HEK293T (cell line): ENCODE results near the gene CIDEC.
"Not testable (repeated sequence)": the region's sequence is repeated elsewhere in the genome, so short reads cannot be mapped to it uniquely, and the experiment has no call there.

Experiments used
- CTCF ChIA-PET: fragments of 350-600 bp; formaldehyde crosslinking; extraction: SDS; loops from one replicate; lab custom pipeline; 2021; ENCODE audit warnings: antibody characterized with exemption, inconsistent platforms; lab: Yijun Ruan, JAX
- POLR2A ChIA-PET: fragments of 350-600 bp; formaldehyde crosslinking; extraction: SDS; loops from one replicate; lab custom pipeline; 2020; ENCODE audit warnings: antibody characterized with exemption, inconsistent platforms; lab: Yijun Ruan, JAX
- DNase-seq: peaks from one replicate; pipeline ENCODE4 v3.0.0; 2012; ENCODE audit warnings: mixed read lengths; ENCODE audit errors: extremely low spot score
- ARNT ChIP-seq: fragments of 450-650 bp; IDR thresholded peaks from 2 replicates; pipeline ENCODE4 v1.6.1; 2017; ENCODE audit warnings: mild to moderate bottlenecking
- BHLHE40 ChIP-seq: fragments of 450-650 bp; IDR thresholded peaks from 2 replicates; pipeline ENCODE4 v1.6.1; 2016; ENCODE audit warnings: mild to moderate bottlenecking, moderate library complexity, borderline replicate concordance
- CTBP1 ChIP-seq: fragments of 450-650 bp; IDR thresholded peaks from 2 replicates; pipeline ENCODE4 v1.6.1; 2016; ENCODE audit warnings: borderline replicate concordance
- ELF4 ChIP-seq: fragments of 450-650 bp; IDR thresholded peaks from 2 replicates; pipeline ENCODE4 v1.6.1; 2017; ENCODE audit warnings: antibody characterized with exemption
- FOXA1 ChIP-seq: fragments of 450-650 bp; IDR thresholded peaks from 2 replicates; pipeline ENCODE4 v1.6.1; 2016; ENCODE audit warnings: mild to moderate bottlenecking
- FOXK2 ChIP-seq: fragments of 450-650 bp; IDR thresholded peaks from 2 replicates; pipeline ENCODE4 v1.6.1; 2016; ENCODE audit warnings: mild to moderate bottlenecking
- FOXM1 ChIP-seq: fragments of 450-650 bp; IDR thresholded peaks from 2 replicates; pipeline ENCODE4 v1.6.1; 2017; ENCODE audit warnings: mild to moderate bottlenecking, borderline replicate concordance
- HDGF ChIP-seq: fragments of 450-650 bp; IDR thresholded peaks from 2 replicates; pipeline ENCODE4 v1.6.1; 2017; ENCODE audit warnings: antibody characterized with exemption, borderline replicate concordance
- L3MBTL2 ChIP-seq: fragments of 450-650 bp; conservative IDR thresholded peaks from 2 replicates; pipeline ENCODE4 v1.6.1; 2016; ENCODE audit warnings: mild to moderate bottlenecking
- LEF1 ChIP-seq: fragments of 450-650 bp; IDR thresholded peaks from 2 replicates; pipeline ENCODE4 v1.6.1; 2017; ENCODE audit warnings: mild to moderate bottlenecking, borderline replicate concordance
- NFRKB ChIP-seq: fragments of 450-650 bp; IDR thresholded peaks from 2 replicates; pipeline ENCODE4 v1.6.1; 2016; ENCODE audit warnings: mild to moderate bottlenecking, moderate library complexity
- SP1 ChIP-seq: fragments of 450-650 bp; IDR thresholded peaks from 2 replicates; pipeline ENCODE4 v1.6.1; 2017
- SUZ12 ChIP-seq: fragments of 450-650 bp; IDR thresholded peaks from 2 replicates; pipeline ENCODE4 v1.6.1; 2016; ENCODE audit warnings: mild to moderate bottlenecking
- TARDBP ChIP-seq: fragments of 450-650 bp; IDR thresholded peaks from 2 replicates; pipeline ENCODE4 v1.6.1; 2016
- ZNF384 ChIP-seq: fragments of 450-650 bp; IDR thresholded peaks from 2 replicates; pipeline ENCODE4 v1.6.1; 2016
- TF ChIP-seq, protein P1 (sequence below): fragments of 450-650 bp; IDR thresholded peaks from 2 replicates; pipeline ENCODE4 v1.6.1; 2016

The CIDEC gene

DNA sequence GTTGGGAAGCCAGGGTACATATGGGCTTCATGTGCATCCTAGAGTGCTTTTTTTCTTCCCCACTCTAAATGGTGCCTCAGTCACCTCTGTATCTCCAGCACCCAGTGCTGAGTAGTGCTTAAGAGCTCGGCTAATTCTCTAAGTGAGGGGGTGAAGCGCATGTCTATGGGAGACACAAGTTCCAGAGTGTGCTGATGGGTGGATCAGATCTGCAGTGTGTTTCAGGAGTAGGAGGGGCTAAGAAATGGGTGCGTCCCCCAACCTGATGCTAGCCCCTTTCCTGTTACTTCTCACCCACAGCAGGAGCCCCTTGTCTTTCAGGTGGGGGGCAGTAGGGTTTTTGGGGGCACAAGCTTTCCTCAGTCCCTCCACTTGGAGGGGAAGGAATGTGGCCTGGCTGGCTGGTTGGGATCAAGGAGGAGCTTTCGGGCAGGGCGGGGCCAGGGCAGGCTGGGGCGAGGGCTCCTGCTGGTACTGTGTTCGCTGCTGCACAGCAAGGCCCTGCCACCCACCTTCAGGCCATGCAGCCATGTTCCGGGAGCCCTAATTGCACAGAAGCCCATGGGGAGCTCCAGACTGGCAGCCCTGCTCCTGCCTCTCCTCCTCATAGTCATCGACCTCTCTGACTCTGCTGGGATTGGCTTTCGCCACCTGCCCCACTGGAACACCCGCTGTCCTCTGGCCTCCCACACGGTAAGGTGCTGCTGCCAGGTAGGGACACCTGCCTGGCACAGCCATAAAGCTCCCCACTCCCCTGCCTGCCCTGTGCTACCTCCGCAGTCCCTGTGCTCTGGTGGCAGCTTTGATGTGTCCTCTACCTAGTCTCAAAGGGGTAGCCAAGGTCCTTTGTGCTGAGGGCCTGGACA lies 22.6 kb upstream of the CIDEC start, which contains the start of gene IL17RE:
TSS of gene IL17RE (plus strand) at position 477 of the 866 bp plus-strand sequence. CDS start at position 562, 85 bp downstream.
- TF ChIP-seq SUZ12 (no peak), FOXA1 (no peak)
- TF ChIP-seq, protein P1, sequence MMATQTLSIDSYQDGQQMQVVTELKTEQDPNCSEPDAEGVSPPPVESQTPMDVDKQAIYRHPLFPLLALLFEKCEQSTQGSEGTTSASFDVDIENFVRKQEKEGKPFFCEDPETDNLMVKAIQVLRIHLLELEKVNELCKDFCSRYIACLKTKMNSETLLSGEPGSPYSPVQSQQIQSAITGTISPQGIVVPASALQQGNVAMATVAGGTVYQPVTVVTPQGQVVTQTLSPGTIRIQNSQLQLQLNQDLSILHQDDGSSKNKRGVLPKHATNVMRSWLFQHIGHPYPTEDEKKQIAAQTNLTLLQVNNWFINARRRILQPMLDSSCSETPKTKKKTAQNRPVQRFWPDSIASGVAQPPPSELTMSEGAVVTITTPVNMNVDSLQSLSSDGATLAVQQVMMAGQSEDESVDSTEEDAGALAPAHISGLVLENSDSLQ = no peak
- POLR2A ChIA-PET = interaction anchor here (0.9 to 1.6 kb wide), 5 partner anchors 9 to 123 kb away, joined by 3 to 6 read pairs (median 3); partner anchors contain the start of gene CRELD1
- CTCF ChIA-PET = interaction anchor here (0.7 to 1.1 kb wide), 2 partner anchors 11 to 30 kb away, joined by 3 read pairs; no protein-coding TSS in a partner anchor
- DNase-seq = no peak

DNA sequence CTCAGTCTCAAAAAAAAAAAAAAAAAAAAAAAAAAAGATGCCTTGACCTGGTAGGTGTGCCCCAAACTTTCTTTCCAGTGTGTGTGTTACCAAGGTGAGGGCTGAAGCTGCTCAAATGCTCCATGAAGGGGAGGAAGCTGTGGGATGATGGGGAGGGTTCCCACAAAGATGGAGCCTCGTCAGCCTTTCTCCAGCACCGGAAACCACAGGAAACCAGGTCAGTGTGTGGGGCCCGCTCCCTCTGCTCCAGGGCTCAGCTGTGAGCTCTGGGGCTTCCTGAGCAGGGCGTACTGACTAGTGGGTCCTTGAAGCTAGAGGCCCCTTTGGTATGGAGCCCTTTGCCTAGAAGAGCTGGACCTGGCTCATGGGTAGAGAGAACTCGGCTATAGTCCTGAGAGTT lies 21.9 kb upstream of the CIDEC start:
- ChIA-PET CTCF (interaction anchor here (1.1 kb wide), 1 partner anchor 30 kb away, joined by 3 read pairs; no protein-coding TSS in a partner anchor), POLR2A (interaction anchor here (1.4 to 1.6 kb wide), 3 partner anchors 9 to 31 kb away, joined by 3 to 6 read pairs (median 6); partner anchors contain the start of gene CRELD1)
- DNase-seq = no peak
- TF ChIP-seq SUZ12 (no peak), SP1 (no peak)

DNA sequence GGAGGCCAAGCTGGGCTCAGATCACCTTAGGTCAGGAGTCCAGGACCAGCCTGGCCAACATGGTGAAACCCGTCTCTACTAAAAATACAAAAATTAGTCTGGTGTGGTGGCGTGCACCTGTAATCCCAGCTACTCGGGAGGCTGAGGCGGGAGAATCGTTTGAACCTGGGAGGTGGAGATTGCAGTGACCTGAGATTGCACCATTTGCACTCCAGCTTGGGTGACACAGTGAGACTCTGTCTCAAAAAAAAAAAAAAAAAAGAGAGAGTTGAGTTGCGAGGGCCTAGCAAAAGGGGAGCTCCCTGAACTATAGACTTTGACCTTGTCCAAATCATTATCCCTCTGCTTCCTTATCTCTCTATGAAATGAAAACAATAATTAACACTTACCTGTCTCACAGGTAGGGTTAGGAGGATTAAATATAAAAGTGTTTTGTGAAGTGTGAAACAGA lies 20.9 kb upstream of the CIDEC start:
- POLR2A ChIA-PET = interaction anchor here (0.7 to 1.4 kb wide), 2 partner anchors 8 to 58 kb away, joined by 3 read pairs; no protein-coding TSS in a partner anchor
- CTCF ChIA-PET, DNase-seq: not testable (repeated sequence)

GRCh38 chr3:9899289-9899791 lies 19.3 kb upstream of the CIDEC start:
- DNase-seq = no peak
- POLR2A ChIA-PET = no interaction called here
- CTCF ChIA-PET = no interaction called here
- no peak for TF ChIP-seq HDGF
- TF ChIP-seq CTBP1 = no peak
- no peak for TF ChIP-seq ZNF384
- no peak for TF ChIP-seq ARNT
- TF ChIP-seq NFRKB = no peak
- no peak for TF ChIP-seq SP1
- TF ChIP-seq BHLHE40 = no peak
- TF ChIP-seq SUZ12 = no peak
- TF ChIP-seq LEF1 = no peak
- TF ChIP-seq TARDBP = no peak
- TF ChIP-seq ELF4 = no peak
- no peak for TF ChIP-seq L3MBTL2
- no peak for TF ChIP-seq FOXK2
- TF ChIP-seq, protein P1 = no peak
- no peak for TF ChIP-seq FOXM1
- TF ChIP-seq FOXA1 = no peak

- ChIA-PET POLR2A (no interaction called here), CTCF (no interaction called here)
- no peak for DNase-seq
- TF ChIP-seq FOXM1 = no peak
- no peak for TF ChIP-seq L3MBTL2
- no peak for TF ChIP-seq HDGF
- no peak for TF ChIP-seq SUZ12
- TF ChIP-seq CTBP1 = no peak
- no peak for TF ChIP-seq LEF1
- TF ChIP-seq NFRKB = no peak
Measured at GRCh38 chr3:9898467-9899241, 18.6 kb upstream of the CIDEC start.

DNA sequence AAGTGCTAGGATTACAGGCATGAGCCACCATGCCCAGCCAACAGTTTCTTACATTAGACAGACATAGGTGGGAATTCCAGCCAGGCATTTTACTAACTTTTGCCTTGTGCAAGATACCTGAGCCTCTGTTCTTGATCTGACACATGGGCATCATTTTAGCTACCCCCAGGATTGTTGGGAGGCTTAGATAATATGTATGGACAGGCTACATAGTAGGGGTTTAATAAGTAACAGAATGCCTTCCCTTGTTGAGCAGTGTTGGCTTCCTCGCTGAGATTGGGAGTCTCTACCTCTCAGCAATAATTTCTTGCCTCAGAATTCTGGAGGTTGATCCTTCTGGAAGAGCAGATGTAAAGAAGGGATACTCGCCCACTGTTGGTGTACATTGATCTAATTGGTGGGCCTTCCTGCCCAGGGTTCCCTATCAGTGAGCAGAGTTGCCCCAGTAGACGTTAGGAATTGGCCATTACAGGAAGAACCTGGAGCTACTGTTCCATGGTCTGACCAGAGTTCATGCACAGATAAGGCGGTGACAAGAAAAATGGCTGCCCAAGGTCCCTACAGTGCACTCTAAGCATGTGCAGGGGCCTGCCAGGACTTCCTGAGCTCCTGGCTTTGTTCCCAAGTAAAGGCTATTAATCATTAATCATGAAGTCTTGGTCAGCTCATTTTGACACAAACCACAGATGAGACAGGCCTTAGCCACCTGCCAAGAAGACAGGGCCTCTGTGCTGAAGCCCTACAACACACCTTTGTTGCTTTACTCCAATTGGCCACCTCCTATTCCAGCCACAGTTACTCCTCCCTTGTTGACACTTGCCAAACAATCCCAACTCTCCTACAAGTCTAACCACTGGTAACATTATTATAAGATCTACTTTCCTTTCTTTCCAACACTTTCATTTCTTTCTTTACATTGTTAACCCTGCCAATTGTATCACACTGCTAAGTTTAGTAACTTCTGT lies 17.6 kb upstream of the CIDEC start:
- no peak for DNase-seq
- CTCF ChIA-PET = no interaction called here
- POLR2A ChIA-PET = interaction anchor here (1.0 kb wide), 1 partner anchor 15 kb away, joined by 3 read pairs; no protein-coding TSS in a partner anchor
- TF ChIP-seq ARNT (no peak), HDGF (no peak), SP1 (no peak), ZNF384 (no peak)

DNA sequence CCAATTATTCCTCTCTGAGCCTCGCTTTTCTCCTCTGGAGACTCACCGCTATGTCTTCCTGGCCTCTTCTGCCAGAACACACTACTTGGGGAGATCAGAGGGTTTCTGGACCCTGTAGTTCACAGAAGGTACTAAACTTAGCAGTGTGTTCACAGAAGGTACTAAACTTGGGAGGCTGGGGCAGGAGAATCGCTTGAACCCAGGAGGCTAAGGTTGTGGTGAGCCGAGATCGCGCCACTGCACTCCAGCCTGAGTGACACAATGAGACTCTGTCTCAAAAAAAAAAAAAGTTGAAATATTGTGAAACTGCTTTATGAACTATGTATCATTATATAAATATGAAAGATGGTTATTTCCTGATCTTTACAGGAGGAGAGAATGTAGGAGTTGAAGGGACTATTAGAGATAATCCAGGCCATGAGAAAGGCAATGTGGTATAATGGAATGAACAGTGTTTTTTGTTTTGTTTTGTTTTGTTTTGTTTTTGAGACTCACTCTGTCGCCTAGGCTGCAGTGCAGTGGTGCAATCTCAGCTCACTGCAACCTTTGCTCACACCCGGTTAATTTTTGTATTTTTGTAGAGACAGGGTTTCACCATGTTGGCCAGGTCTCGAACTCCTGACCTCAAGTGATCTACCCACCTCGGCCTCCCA lies 16.8 kb upstream of the CIDEC start:
- POLR2A ChIA-PET = interaction anchor here (1.0 kb wide), 1 partner anchor 16 kb away, joined by 3 read pairs; no protein-coding TSS in a partner anchor
- DNase-seq, CTCF ChIA-PET: not testable (repeated sequence)

DNA sequence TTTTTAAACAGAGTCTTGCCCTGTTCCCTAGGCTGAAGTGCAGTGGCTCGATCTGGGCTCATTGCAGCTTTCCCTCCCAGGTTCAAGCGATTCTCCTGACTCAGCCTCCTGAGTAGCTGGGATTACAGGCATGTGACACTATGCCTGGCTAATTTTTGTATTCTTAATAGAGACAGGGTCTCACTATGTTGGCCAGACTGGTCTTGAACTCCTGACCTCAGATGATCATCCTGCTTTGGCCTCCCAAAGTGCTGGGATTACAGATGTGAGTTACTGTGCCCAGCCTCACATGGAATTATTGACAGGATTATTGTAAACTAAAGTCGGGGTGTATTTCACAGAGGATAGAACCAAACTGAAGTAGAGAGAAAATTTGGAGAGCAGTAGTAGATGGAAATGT lies 15.7 kb upstream of the CIDEC start:
- CTCF ChIA-PET, DNase-seq: not testable (repeated sequence)
- POLR2A ChIA-PET = interaction anchor here (0.9 kb wide), 1 partner anchor 52 kb away, joined by 3 read pairs; the partner anchor contains the start of gene RPUSD3
